ENCODE results near the gene LRRFIP1. TPM values are rescaled to one million over a fixed set of nuclear protein-coding genes. Genes with fewer than 3 reads are reported as not detected.

The LRRFIP1 gene, protein sequence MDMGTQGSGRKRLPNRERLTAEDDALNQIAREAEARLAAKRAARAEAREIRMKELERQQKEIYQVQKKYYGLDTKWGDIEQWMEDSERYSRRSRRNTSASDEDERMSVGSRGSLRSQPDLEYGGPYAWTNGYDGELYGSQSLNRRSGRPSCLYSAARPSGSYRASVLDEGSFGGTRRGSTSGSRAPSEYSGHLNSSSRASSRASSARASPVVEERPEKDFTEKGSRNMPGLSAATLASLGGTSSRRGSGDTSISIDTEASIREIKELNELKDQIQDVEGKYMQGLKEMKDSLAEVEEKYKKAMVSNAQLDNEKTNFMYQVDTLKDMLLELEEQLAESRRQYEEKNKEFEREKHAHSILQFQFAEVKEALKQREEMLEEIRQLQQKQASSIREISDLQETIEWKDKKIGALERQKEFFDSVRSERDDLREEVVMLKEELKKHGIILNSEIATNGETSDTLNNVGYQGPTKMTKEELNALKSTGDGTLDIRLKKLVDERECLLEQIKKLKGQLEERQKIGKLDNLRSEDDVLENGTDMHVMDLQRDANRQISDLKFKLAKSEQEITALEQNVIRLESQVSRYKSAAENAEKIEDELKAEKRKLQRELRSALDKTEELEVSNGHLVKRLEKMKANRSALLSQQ
- total RNA-seq (2013; cell fraction: nucleolus; rRNA removed), result 276 and 277 TPM in 2 replicates
- total RNA-seq (2014; rRNA removed), result 53.5 and 53.9 TPM in 2 replicates
- total RNA-seq (2014; rRNA removed; fragmentation: Illumina TruSeq; extraction: Trizol), result 77.6 and 83.3 TPM in 2 replicates
- 71.5 and 81.6 TPM in 2 replicates for total RNA-seq (2021)
- polyA plus RNA-seq (2011; ENCODE audit: low read depth), result 42.0 TPM
- 71.0 and 94.9 TPM in 2 replicates for polyA plus RNA-seq (2011; rRNA removed)
- polyA plus RNA-seq (2011; cell fraction: cytosol; rRNA removed), result 30.9 and 31.0 TPM in 2 replicates
- polyA plus RNA-seq (2011; cell fraction: nucleus; rRNA removed), result 58.1 and 76.6 TPM in 2 replicates
- 57.8 and 71.6 TPM in 2 replicates for polyA plus RNA-seq (2012)
- polyA plus RNA-seq (2014; fragmentation: Illumina TruSeq; extraction: Trizol), result 107 and 130 TPM in 2 replicates
- polyA plus RNA-seq (2014; fragmentation: Nextera tagmentation; extraction: Ambion mirVana), result 10 to 100 TPM; 36.2 to 36.3 TPM
- polyA plus RNA-seq (2014; rRNA removed), result 60.4 and 70.5 TPM in 2 replicates
- 100 to 1,000 TPM in 1 of 2 experiments, 10 to 100 TPM in 1; 99.2 to 120 TPM for polyA plus RNA-seq (2016; fragmentation: Nextera tagmentation; extraction: Ambion mirVana)
- 64.4 and 88.7 TPM in 2 replicates for polyA minus RNA-seq (2011; rRNA and poly(A)+ RNA removed)
- polyA minus RNA-seq (2011; cell fraction: cytosol; rRNA and poly(A)+ RNA removed), result 23.0 and 28.2 TPM in 2 replicates
- 39.4 and 68.2 TPM in 2 replicates for polyA minus RNA-seq (2011; cell fraction: nucleus; rRNA and poly(A)+ RNA removed)
- Bru-seq, nascent RNA, result percentile 85 among the genes with signal in this experiment
- BruChase-seq, experiment 1, labeled RNA remaining after a 6-hour chase, result percentile 86 among the genes with signal in this experiment
- percentile 83 among the genes with signal in this experiment for BruChase-seq, experiment 2, labeled RNA remaining after a 2-hour chase
- long read RNA-seq, experiment 1, full-length matches to known transcripts, result 70 of 120 reads
- long read RNA-seq, experiment 1, partial matches to known transcripts, result 32 of 120 reads
- long read RNA-seq, experiment 1, other reads (novel, unspliced or antisense), result 18 of 120 reads
- long read RNA-seq, experiment 2, transcript LRRFIP1-202 (8 exons, 3,709 nt), result major isoform, 17 of 232 reads
- long read RNA-seq, experiment 2, partial matches to known transcripts, result 151 of 232 reads
- long read RNA-seq, experiment 2, other reads (novel, unspliced or antisense), result 63 of 232 reads

GRCh38 chr2:237627441-237628246 is at the start of gene LRRFIP1:
Gene LRRFIP1, plus strand, starts transcription at chr2:237627587. Its CDS starts 58 bp downstream, at chr2:237627645.
- no peak within 1 kb of the TSS for H2AFZ ChIP-seq (ENCODE audit: control insufficient read depth, low read depth, low read length)
- intact Hi-C loops (cut with micrococcal nuclease; ENCODE audit: unreplicated experiment), result no loop called here
- H3K9ac ChIP-seq (ENCODE audit: control insufficient read depth, insufficient read depth, low read length), result no peak within 1 kb of the TSS
- no peak within 1 kb of the TSS for H3K27ac ChIP-seq (ENCODE audit: control insufficient read depth, insufficient read depth)
- DNase-seq (ENCODE audit: low read depth, low spot score), result no peak
- no peak for FAIRE-seq
- H4K20me1 ChIP-seq (ENCODE audit: control insufficient read depth, insufficient read depth), result no peaks in the 10 kb centered on the region
- ChIA-PET SMC1A (ENCODE audit: uncharacterized antibody, unreplicated experiment) (no interaction called here), CTCF (no interaction called here), POLR2A (no interaction called here), RAD21 (ENCODE audit: unreplicated experiment) (no interaction called here)
- no peaks in the 10 kb centered on the region for H3K4me1 ChIP-seq (ENCODE audit: control insufficient read depth, insufficient read depth, low read length)
- no peaks in the 10 kb centered on the region for H3K9me3 ChIP-seq (replicated peaks; ENCODE audit: control insufficient read depth, insufficient read depth, low read length)
- BruUV-seq (replicated peaks), result no TSS peak
- in situ Hi-C loops (cut with MboI), result no loop called here
- peak within 1 kb of the TSS; percentile 60; the same call in 1 of the 2 replicates for H3K4me2 ChIP-seq (ENCODE audit: control insufficient read depth, insufficient read depth)
- ATAC-seq, result no peak
- 13% methylated on average over 52 of the region's 114 CpGs for WGBS (ENCODE audit: insufficient coverage, insufficient replicate concordance, low lambda C conversion rate, missing lambda C conversion rate)
- H3K79me2 ChIP-seq (ENCODE audit: control insufficient read depth, insufficient read depth, low read length), result no peaks in the 10 kb centered on the region
- H3K4me3 ChIP-seq, result no peak within 1 kb of the TSS
- H3K27me3 ChIP-seq (replicated peaks in 1 of 2; ENCODE audit: control insufficient read depth in 2 of 2, insufficient read depth in 2 of 2, low read length in 1 of 2), result peaks cover 7 to 13% of the 10 kb centered on the region in 2 experiments; a peak in 3 of 4 replicates
- TF ChIP-seq CREB1 (IDR thresholded peaks at IDR 0.05; ENCODE audit: low read depth) (no peak), HDAC6 (IDR thresholded peaks at IDR 0.05; ENCODE audit: unreplicated experiment) (peak; percentile 91), RB1 (IDR thresholded peaks at IDR 0.05; ENCODE audit: borderline replicate concordance) (no peak), SREBF2 (IDR thresholded peaks at IDR 0.05; ENCODE audit: low read length) (no peak), PRDM15 (CRISPR knock-in tag; IDR thresholded peaks at IDR 0.05) (no peak), PML (IDR thresholded peaks at IDR 0.05; ENCODE audit: low read length) (no peak), BACH1 (IDR thresholded peaks at IDR 0.05; ENCODE audit: borderline replicate concordance) (no peak)
- TF ChIP-seq, protein P1, sequence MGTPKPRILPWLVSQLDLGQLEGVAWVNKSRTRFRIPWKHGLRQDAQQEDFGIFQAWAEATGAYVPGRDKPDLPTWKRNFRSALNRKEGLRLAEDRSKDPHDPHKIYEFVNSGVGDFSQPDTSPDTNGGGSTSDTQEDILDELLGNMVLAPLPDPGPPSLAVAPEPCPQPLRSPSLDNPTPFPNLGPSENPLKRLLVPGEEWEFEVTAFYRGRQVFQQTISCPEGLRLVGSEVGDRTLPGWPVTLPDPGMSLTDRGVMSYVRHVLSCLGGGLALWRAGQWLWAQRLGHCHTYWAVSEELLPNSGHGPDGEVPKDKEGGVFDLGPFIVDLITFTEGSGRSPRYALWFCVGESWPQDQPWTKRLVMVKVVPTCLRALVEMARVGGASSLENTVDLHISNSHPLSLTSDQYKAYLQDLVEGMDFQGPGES (IDR thresholded peaks at IDR 0.05), result no peak
- no peaks in the 10 kb centered on the region for H3K36me3 ChIP-seq (ENCODE audit: control insufficient read depth in 2 of 2, insufficient read depth in 2 of 2, low read length in 1 of 2)

All from GM12878 (cell line).